Fibroblast of pulmonary artery (primary cell): Measurements from ENCODE around the gene KLK3.

Experiments
- DNase-seq: peaks from one replicate; pipeline ENCODE4 v3.0.0-alpha.2; 2010; ENCODE audit warnings: low read depth
- H3K4me3 ChIP-seq: replicated peaks from 2 replicates; pipeline ENCODE4 v1.5.1; 2011; ENCODE audit warnings: low read depth, mild to moderate bottlenecking, control low read depth, low read length, moderate library complexity
- CTCF ChIP-seq: IDR thresholded peaks from 2 replicates; pipeline ENCODE4 v1.5.1; 2011; ENCODE audit warnings: mild to moderate bottlenecking, control low read depth, low read length, inconsistent platforms; ENCODE audit errors: missing control alignments

Gene KLK3

GRCh38 chr19:50875795-50876422 is 21.2 kb downstream of the KLK3 start:
- TF ChIP-seq CTCF = no peak
- DNase-seq = no peak
- H3K4me3 ChIP-seq = no peak overlapping the region

- DNase-seq = no peak
- no peak for TF ChIP-seq CTCF
- H3K4me3 ChIP-seq = no peak overlapping the region
These were observed 21.7 kb downstream of the KLK3 start for GRCh38 chr19:50876456-50876855.

GRCh38 chr19:50877338-50877737 is 22.6 kb downstream of the KLK3 start:
- no peak overlapping the region for H3K4me3 ChIP-seq

GRCh38 chr19:50878851-50879250 is 24.1 kb downstream of the KLK3 start:
- TF ChIP-seq CTCF = no peak

More at GRCh38 chr19:50877338-50877737, 22.6 kb downstream of the KLK3 start:
- TF ChIP-seq CTCF = no peak
- DNase-seq = no peak

GRCh38 chr19:50880241-50880640 is 25.5 kb downstream of the KLK3 start:
- H3K4me3 ChIP-seq = no peak overlapping the region
- DNase-seq = no peak
- no peak for TF ChIP-seq CTCF

More at GRCh38 chr19:50878851-50879250, 24.1 kb downstream of the KLK3 start:
- no peak overlapping the region for H3K4me3 ChIP-seq
- no peak for DNase-seq

- no peak overlapping the region for H3K4me3 ChIP-seq
- no peak for DNase-seq
- no peak for TF ChIP-seq CTCF
These were observed 27.5 kb downstream of the KLK3 start for GRCh38 chr19:50882188-50882587.

- no peak overlapping the region for H3K4me3 ChIP-seq
- DNase-seq = no peak
- no peak for TF ChIP-seq CTCF
These were observed 34.9 kb downstream of the KLK3 start for GRCh38 chr19:50889638-50890037.
